ENCODE measurements around the gene GIGYF1. TPM values are rescaled to one million over a fixed set of nuclear protein-coding genes. Genes with fewer than 3 reads are reported as not detected.

Gene GIGYF1
- total RNA-seq, 1 donor from 2014 or later, result 14.1 TPM

- no peak for TF ChIP-seq CTCF (conservative IDR thresholded peaks at IDR 0.05; ENCODE audit: low read depth, low read length)
- H3K4me3 ChIP-seq (ENCODE audit: low read depth, low read length), result no peak overlapping the region
- DNase-seq (ENCODE audit: low read depth), result no peak
Observed at GRCh38 chr7:100630066-100630465, 64.0 kb downstream of the GIGYF1 start.

Other genes with a start within 250 kb of the GIGYF1 start
- gene SPACDR, start 230.0 kb downstream of the GIGYF1 start, total RNA-seq, result 0.65 TPM in 1 of 2 replicates, not detected in the other
- gene TSC22D4, start 215.0 kb downstream of the GIGYF1 start, total RNA-seq, result 36.6 and 45.4 TPM in 2 replicates
- 0.72 and 1.2 TPM in 2 replicates for gene NYAP1, start 210.3 kb downstream of the GIGYF1 start, total RNA-seq
- gene AGFG2, start 155.0 kb downstream of the GIGYF1 start, total RNA-seq, result 10.9 and 17.4 TPM in 2 replicates
- gene SAP25, start 120.3 kb downstream of the GIGYF1 start, total RNA-seq, result 1.7 TPM in 1 of 2 replicates, not detected in the other
- gene LRCH4, start 108.1 kb downstream of the GIGYF1 start, total RNA-seq, result 36.8 and 62.0 TPM in 2 replicates
- gene FBXO24, start 107.9 kb downstream of the GIGYF1 start, total RNA-seq, result 0.80 and 1.0 TPM in 2 replicates
- 1.4 and 4.4 TPM in 2 replicates for gene PCOLCE, start 91.9 kb downstream of the GIGYF1 start, total RNA-seq
- gene MOSPD3, start 81.7 kb downstream of the GIGYF1 start, total RNA-seq, result 12.1 and 17.0 TPM in 2 replicates
- gene TFR2, start 52.7 kb downstream of the GIGYF1 start, total RNA-seq, result 1.1 and 5.9 TPM in 2 replicates
- not detected in 2 replicates for gene ACTL6B, start 37.8 kb downstream of the GIGYF1 start, total RNA-seq
- gene GNB2, start 20.5 kb downstream of the GIGYF1 start, total RNA-seq, result 245 and 295 TPM in 2 replicates
- gene POP7, start 11.9 kb upstream of the GIGYF1 start, total RNA-seq, result 42.7 and 79.3 TPM in 2 replicates
- gene EPO, start 26.2 kb upstream of the GIGYF1 start, total RNA-seq, result not detected in 2 replicates
- gene ZAN, start 39.3 kb upstream of the GIGYF1 start, total RNA-seq, result not detected in 2 replicates
- gene EPHB4, start 133.3 kb upstream of the GIGYF1 start, total RNA-seq, result 70.3 and 99.1 TPM in 2 replicates
- 11.4 and 18.4 TPM in 2 replicates for gene SLC12A9, start 158.5 kb upstream of the GIGYF1 start, total RNA-seq
- 112 and 117 TPM in 2 replicates for gene TRIP6, start 173.1 kb upstream of the GIGYF1 start, total RNA-seq
- gene SRRT, start 180.9 kb upstream of the GIGYF1 start, total RNA-seq, result 83.3 and 154 TPM in 2 replicates
- 0.58 and 4.3 TPM in 2 replicates for gene UFSP1, start 195.5 kb upstream of the GIGYF1 start, total RNA-seq
- gene ACHE, start 201.6 kb upstream of the GIGYF1 start, total RNA-seq, result 0.51 and 3.3 TPM in 2 replicates

Data from epithelial cell of proximal tubule (primary cell).